Measurements from ENCODE around the gene ANLN. TPM values are rescaled to one million over a fixed set of nuclear protein-coding genes. Genes with fewer than 3 reads are reported as not detected.

ANLN gene
- total RNA-seq, 1 experiment from 2014 or later = 238 TPM

- Histone ChIP-seq H3K36me3 (ENCODE audit: control insufficient read depth, insufficient read depth, low read length) (peaks cover 67% of the 10 kb centered on the region), H3K9me3 (ENCODE audit: control insufficient read depth, insufficient read depth, low read depth, low read length) (no peaks in the 10 kb centered on the region), H3K4me3 (ENCODE audit: low read depth in 2 of 2, low read length in 2 of 2) (no peak overlapping the region), H3K27me3 (ENCODE audit: control insufficient read depth, insufficient read depth, low read length) (no peaks in the 10 kb centered on the region), H3K4me1 (ENCODE audit: control insufficient read depth, insufficient read depth, low read length) (peaks cover 40% of the 10 kb centered on the region), H3K27ac (ENCODE audit: low read length) (peak overlapping the region; percentile 41; the same call in 1 of the 2 replicates)
- ATAC-seq (peak; percentile 49; the same call in 1 of the 2 replicates), DNase-seq (ENCODE audit: low read depth, low spot score) (no peak)
- in situ Hi-C loops (cut with HindIII; ENCODE audit: low pct_unique_long_range_greater_than_20kb, low sequenced_read_pairs) = no loop called here
- intact Hi-C loops (cut with micrococcal nuclease; ENCODE audit: unreplicated experiment) = no loop called here
- ChIA-PET POLR2A (no interaction called here), CTCF (no interaction called here)
- TF ChIP-seq TCF7L2 (IDR thresholded peaks at IDR 0.05; ENCODE audit: low read depth, low read length) = no peak
- TF ChIP-seq, protein P1, sequence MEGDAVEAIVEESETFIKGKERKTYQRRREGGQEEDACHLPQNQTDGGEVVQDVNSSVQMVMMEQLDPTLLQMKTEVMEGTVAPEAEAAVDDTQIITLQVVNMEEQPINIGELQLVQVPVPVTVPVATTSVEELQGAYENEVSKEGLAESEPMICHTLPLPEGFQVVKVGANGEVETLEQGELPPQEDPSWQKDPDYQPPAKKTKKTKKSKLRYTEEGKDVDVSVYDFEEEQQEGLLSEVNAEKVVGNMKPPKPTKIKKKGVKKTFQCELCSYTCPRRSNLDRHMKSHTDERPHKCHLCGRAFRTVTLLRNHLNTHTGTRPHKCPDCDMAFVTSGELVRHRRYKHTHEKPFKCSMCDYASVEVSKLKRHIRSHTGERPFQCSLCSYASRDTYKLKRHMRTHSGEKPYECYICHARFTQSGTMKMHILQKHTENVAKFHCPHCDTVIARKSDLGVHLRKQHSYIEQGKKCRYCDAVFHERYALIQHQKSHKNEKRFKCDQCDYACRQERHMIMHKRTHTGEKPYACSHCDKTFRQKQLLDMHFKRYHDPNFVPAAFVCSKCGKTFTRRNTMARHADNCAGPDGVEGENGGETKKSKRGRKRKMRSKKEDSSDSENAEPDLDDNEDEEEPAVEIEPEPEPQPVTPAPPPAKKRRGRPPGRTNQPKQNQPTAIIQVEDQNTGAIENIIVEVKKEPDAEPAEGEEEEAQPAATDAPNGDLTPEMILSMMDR (IDR thresholded peaks at IDR 0.05) = no peak
- BruUV-seq (replicated peaks) = no TSS peak
Observed at GRCh38 chr7:36403452-36403851, 13.8 kb downstream of the ANLN start.

GRCh38 chr7:36404639-36405408, 15.2 kb downstream of the ANLN start:
- Histone ChIP-seq H3K27me3 (ENCODE audit: control insufficient read depth, insufficient read depth, low read length) (no peaks in the 10 kb centered on the region), H3K27ac (ENCODE audit: low read length) (peak overlapping the region; percentile 71), H3K4me3 (ENCODE audit: low read depth in 2 of 2, low read length in 2 of 2) (no peak overlapping the region), H3K36me3 (ENCODE audit: control insufficient read depth, insufficient read depth, low read length) (peaks cover 65% of the 10 kb centered on the region), H3K4me1 (ENCODE audit: control insufficient read depth, insufficient read depth, low read length) (peaks cover 35% of the 10 kb centered on the region), H3K9me3 (ENCODE audit: control insufficient read depth, insufficient read depth, low read depth, low read length) (no peaks in the 10 kb centered on the region)
- ATAC-seq = no peak
- TF ChIP-seq POLR2AphosphoS5 (IDR thresholded peaks at IDR 0.05; ENCODE audit: low read depth, low read length) (no peak), TCF7L2 (IDR thresholded peaks at IDR 0.05; ENCODE audit: low read depth, low read length) (no peak), SIN3A (IDR thresholded peaks at IDR 0.05; ENCODE audit: borderline replicate concordance, insufficient read depth, low read depth, low read length) (no peak)
- TF ChIP-seq, protein P1 (IDR thresholded peaks at IDR 0.05) = no peak
- TF ChIP-seq, protein P2, sequence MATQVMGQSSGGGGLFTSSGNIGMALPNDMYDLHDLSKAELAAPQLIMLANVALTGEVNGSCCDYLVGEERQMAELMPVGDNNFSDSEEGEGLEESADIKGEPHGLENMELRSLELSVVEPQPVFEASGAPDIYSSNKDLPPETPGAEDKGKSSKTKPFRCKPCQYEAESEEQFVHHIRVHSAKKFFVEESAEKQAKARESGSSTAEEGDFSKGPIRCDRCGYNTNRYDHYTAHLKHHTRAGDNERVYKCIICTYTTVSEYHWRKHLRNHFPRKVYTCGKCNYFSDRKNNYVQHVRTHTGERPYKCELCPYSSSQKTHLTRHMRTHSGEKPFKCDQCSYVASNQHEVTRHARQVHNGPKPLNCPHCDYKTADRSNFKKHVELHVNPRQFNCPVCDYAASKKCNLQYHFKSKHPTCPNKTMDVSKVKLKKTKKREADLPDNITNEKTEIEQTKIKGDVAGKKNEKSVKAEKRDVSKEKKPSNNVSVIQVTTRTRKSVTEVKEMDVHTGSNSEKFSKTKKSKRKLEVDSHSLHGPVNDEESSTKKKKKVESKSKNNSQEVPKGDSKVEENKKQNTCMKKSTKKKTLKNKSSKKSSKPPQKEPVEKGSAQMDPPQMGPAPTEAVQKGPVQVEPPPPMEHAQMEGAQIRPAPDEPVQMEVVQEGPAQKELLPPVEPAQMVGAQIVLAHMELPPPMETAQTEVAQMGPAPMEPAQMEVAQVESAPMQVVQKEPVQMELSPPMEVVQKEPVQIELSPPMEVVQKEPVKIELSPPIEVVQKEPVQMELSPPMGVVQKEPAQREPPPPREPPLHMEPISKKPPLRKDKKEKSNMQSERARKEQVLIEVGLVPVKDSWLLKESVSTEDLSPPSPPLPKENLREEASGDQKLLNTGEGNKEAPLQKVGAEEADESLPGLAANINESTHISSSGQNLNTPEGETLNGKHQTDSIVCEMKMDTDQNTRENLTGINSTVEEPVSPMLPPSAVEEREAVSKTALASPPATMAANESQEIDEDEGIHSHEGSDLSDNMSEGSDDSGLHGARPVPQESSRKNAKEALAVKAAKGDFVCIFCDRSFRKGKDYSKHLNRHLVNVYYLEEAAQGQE (IDR thresholded peaks at IDR 0.05; ENCODE audit: insufficient read depth in 1 of 2, low read depth in 2 of 2, low read length in 1 of 2) = no peak
- in situ Hi-C loops (cut with HindIII; ENCODE audit: low pct_unique_long_range_greater_than_20kb, low sequenced_read_pairs) = no loop called here
- CTCF ChIA-PET = no interaction called here
- no peak for DNase-seq (ENCODE audit: low read depth, low spot score)
- POLR2A ChIA-PET = no interaction called here
- BruUV-seq (replicated peaks) = no TSS peak
- intact Hi-C loops (cut with micrococcal nuclease; ENCODE audit: unreplicated experiment) = no loop called here

All from Panc1 (cell line).